A549 (cell line): ENCODE measurements around the gene RNF175. TPM values are rescaled to one million over a fixed set of nuclear protein-coding genes. Genes with fewer than 3 reads are reported as not detected.

ENCODE experiments used
- ATAC-seq, 2 experiments: fragments of 200-7000 bp in 1 of 2; fragments of >200 bp in 1 of 2; cut with Nextera tagmentation in 1 of 2; cut with Tn5 transposase in 1 of 2; 3 replicates each; pipeline versions ENCODE4 v1.8.0 to v1.9.1; 2018 to 2020; ENCODE audit warnings: mild to moderate bottlenecking in 1 of 2, moderate library complexity in 1 of 2
- CTCF ChIA-PET: fragments of 300-600 bp; sonication (Branson Sonifier 250); formaldehyde crosslinking; extraction: SDS; loops from one replicate; lab custom pipeline; 2021; ENCODE audit warnings: antibody characterized with exemption, inconsistent platforms; lab: Yijun Ruan, JAX
- POLR2A ChIA-PET: fragments of 350-600 bp; formaldehyde crosslinking; extraction: SDS; loops from one replicate; lab custom pipeline; 2021; ENCODE audit warnings: antibody characterized with exemption, inconsistent platforms; lab: Yijun Ruan, JAX
- DNase-seq, 2 experiments: peaks; one replicate each; pipeline versions ENCODE4 v3.0.0 to v3.0.0-alpha.2; 2011 to 2016; ENCODE audit warnings: low read depth in 1 of 2, low spot score in 1 of 2
- FAIRE-seq: peaks from 2 replicates; lab custom pipeline; 2011; peaks lifted over from hg19 to GRCh38; lab: Jason Lieb, UNC
- H3K27ac ChIP-seq, 2 experiments: fragments of >200 bp; sonication (Bioruptor Twin); formaldehyde crosslinking; 3 replicates each; pipeline ENCODE4 v1.5.1; 2016 to 2017
- H3K4me1 ChIP-seq: fragments of >200 bp; sonication (Bioruptor Twin); formaldehyde crosslinking; 3 replicates; pipeline ENCODE4 v1.6.1; 2016
- H3K4me2 ChIP-seq: fragments of >200 bp; sonication (Bioruptor Twin); formaldehyde crosslinking; 3 replicates; pipeline ENCODE4 v1.6.1; 2016
- H3K4me3 ChIP-seq: fragments of >200 bp; sonication (Bioruptor Twin); formaldehyde crosslinking; 3 replicates; pipeline ENCODE4 v1.5.1; 2016
- H3K9me3 ChIP-seq: fragments of >200 bp; sonication (Bioruptor Twin); formaldehyde crosslinking; 3 replicates; pipeline ENCODE4 v1.6.1; 2016
- CEBPB ChIP-seq, 2 experiments: fragments of >200 bp in 1 of 2; sonication (Bioruptor Twin) in 1 of 2; formaldehyde crosslinking in 1 of 2; IDR thresholded peaks; 2 replicates each; pipeline ENCODE4 v1.6.1; 2012 to 2016
- CHD4 ChIP-seq: fragments of 200-600 bp; sonication (generic); IDR thresholded peaks from 2 replicates; pipeline ENCODE4 v1.6.1; 2016; ENCODE audit warnings: antibody characterized with exemption, mild to moderate bottlenecking, borderline replicate concordance
- EHMT2 ChIP-seq: fragments of 200-600 bp; sonication (generic); IDR thresholded peaks from 2 replicates; pipeline ENCODE4 v1.6.1; 2016; ENCODE audit warnings: antibody characterized with exemption, low read depth, mild to moderate bottlenecking, moderate library complexity
- FOSB ChIP-seq: fragments of 250-450 bp; sonication (Bioruptor Pico); IDR thresholded peaks from 2 replicates; pipeline ENCODE4 v1.5.0; 2020; ENCODE audit warnings: mild to moderate bottlenecking, moderate library complexity
- GATA3 ChIP-seq: IDR thresholded peaks from 2 replicates; pipeline ENCODE4 v1.6.1; 2012; ENCODE audit warnings: borderline replicate concordance
- MYC ChIP-seq: IDR thresholded peaks from 2 replicates; pipeline ENCODE4 v1.6.1; 2012; ENCODE audit warnings: mild to moderate bottlenecking, inconsistent platforms, low read length, improper control_type of control experiment, borderline replicate concordance
- POLR2AphosphoS2 ChIP-seq: conservative IDR thresholded peaks from 2 replicates; pipeline ENCODE4 v1.6.1; 2012; ENCODE audit warnings: low read length, improper control_type of control experiment, inconsistent platforms
- RAD21 ChIP-seq, 2 experiments: fragments of >200 bp in 1 of 2; sonication (Bioruptor Twin) in 1 of 2; formaldehyde crosslinking in 1 of 2; IDR thresholded peaks in 1 of 2; conservative IDR thresholded peaks in 1 of 2; 2 replicates in 1 of 2; 3 replicates in 1 of 2; pipeline ENCODE4 v1.6.1; 2012 to 2018; ENCODE audit warnings: inconsistent platforms in 1 of 2
- SREBF2 ChIP-seq: fragments of 450-650 bp; IDR thresholded peaks from 2 replicates; pipeline ENCODE4 v1.6.1; 2014; ENCODE audit warnings: mild to moderate bottlenecking, moderate library complexity
- USF2 ChIP-seq: fragments of 450-650 bp; IDR thresholded peaks from 2 replicates; pipeline ENCODE4 v1.6.1; 2014; ENCODE audit warnings: antibody characterized with exemption
- ZFP36 ChIP-seq: fragments of 450-650 bp; IDR thresholded peaks from 2 replicates; pipeline ENCODE4 v1.6.1; 2014; ENCODE audit warnings: borderline replicate concordance; ENCODE audit not compliant: partially characterized antibody
- WGBS: methylation state at CpG from one replicate; pipeline ENCODE4 v1.1.6; 2017; ENCODE audit errors: missing lambda C conversion rate; 5-methylcytosine and 5-hydroxymethylcytosine counted together
- polyA plus RNA-seq, 4 experiments: library from polyadenylated mRNA; depleted of rRNA in 3 of 4; stranded (reverse); fragments of >200 nt; fragmentation: RNase III in 1 of 4; extraction: RNeasy Plus Mini Kit Qiagen cat#74134 plus additional on column Dnase treatment in 1 of 4; gene quantifications; 2 replicates in 3 of 4; 3 replicates in 1 of 4; pipeline ENCODE4 v1.2.3, GENCODE V29; 2011 to 2017
- TF ChIP-seq, protein P1 (sequence below): fragments of 250-450 bp; sonication (Bioruptor Pico); IDR thresholded peaks from 2 replicates; pipeline ENCODE4 v1.5.0; 2020; ENCODE audit warnings: low read depth, mild to moderate bottlenecking, moderate library complexity
- TF ChIP-seq, protein P2 (sequence below): fragments of 200-600 bp; sonication (generic); IDR thresholded peaks from 2 replicates; pipeline ENCODE4 v1.6.1; 2016; ENCODE audit warnings: antibody characterized with exemption, mild to moderate bottlenecking, moderate library complexity

The RNF175 gene
- polyA plus RNA-seq, 2 of the 4 experiments (the other 2 are of a cell fraction), result not detected

DNA sequence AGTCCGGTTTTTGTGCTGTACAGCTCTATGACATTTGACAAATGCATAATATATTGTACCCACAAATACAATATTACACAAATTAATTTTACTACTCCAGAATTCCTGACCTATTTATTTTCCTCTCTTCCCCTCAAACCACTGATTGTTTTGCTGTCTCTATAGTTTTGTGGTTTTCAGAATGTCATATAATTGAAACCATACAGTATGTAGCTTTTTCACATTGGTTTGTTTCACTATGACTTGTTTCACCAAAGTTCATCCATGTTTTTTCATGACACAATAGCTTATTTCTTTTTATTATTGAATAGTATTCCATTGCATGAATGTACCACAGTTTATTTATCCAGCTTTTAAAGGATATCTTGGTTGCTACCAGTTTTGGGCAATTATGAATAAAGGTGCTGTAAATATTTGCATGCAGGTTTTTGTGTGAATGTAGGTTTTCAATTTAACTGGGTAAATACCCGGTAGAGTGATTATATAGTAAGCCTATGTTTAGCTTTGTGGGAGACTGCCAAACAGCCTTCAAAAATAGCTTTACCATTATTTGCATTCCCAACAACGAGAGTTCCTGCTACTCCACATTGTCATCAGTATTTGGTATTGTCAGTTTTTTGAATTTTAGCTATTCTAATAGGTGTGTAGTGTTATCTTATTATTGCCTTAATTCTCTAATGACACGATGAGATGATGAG is 25.9 kb downstream of the RNF175 start:
- FAIRE-seq (no peak), ATAC-seq (no peak), DNase-seq (no peak)
- H3K4me1 ChIP-seq, result no peaks in the 10 kb centered on the region
- no peak overlapping the region for H3K4me2 ChIP-seq
- H3K4me3 ChIP-seq, result no peak overlapping the region
- POLR2A ChIA-PET, result no interaction called here
- WGBS, result 5% methylated on average over 4 of the region's 4 CpGs
- H3K27ac ChIP-seq, result no peak overlapping the region
- no peaks in the 10 kb centered on the region for H3K9me3 ChIP-seq
- CTCF ChIA-PET, result no interaction called here
- TF ChIP-seq POLR2AphosphoS2 (no peak), MYC (no peak), USF2 (no peak)
- TF ChIP-seq, protein P1, sequence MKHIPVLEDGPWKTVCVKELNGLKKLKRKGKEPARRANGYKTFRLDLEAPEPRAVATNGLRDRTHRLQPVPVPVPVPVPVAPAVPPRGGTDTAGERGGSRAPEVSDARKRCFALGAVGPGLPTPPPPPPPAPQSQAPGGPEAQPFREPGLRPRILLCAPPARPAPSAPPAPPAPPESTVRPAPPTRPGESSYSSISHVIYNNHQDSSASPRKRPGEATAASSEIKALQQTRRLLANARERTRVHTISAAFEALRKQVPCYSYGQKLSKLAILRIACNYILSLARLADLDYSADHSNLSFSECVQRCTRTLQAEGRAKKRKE, result no peak

- H3K4me2 ChIP-seq, result no peak overlapping the region
- CTCF ChIA-PET, result no interaction called here
- WGBS, result 4% methylated on average over 3 of the region's 3 CpGs
- ATAC-seq, result no peak
- FAIRE-seq, result no peak
- no peak overlapping the region for H3K4me3 ChIP-seq
- no peaks in the 10 kb centered on the region for H3K4me1 ChIP-seq
- H3K27ac ChIP-seq, result no peak overlapping the region
- POLR2A ChIA-PET, result no interaction called here
- no peak for TF ChIP-seq SREBF2
- no peak for TF ChIP-seq GATA3
- TF ChIP-seq, protein P1, result no peak
- no peak for TF ChIP-seq EHMT2
- TF ChIP-seq, protein P2, sequence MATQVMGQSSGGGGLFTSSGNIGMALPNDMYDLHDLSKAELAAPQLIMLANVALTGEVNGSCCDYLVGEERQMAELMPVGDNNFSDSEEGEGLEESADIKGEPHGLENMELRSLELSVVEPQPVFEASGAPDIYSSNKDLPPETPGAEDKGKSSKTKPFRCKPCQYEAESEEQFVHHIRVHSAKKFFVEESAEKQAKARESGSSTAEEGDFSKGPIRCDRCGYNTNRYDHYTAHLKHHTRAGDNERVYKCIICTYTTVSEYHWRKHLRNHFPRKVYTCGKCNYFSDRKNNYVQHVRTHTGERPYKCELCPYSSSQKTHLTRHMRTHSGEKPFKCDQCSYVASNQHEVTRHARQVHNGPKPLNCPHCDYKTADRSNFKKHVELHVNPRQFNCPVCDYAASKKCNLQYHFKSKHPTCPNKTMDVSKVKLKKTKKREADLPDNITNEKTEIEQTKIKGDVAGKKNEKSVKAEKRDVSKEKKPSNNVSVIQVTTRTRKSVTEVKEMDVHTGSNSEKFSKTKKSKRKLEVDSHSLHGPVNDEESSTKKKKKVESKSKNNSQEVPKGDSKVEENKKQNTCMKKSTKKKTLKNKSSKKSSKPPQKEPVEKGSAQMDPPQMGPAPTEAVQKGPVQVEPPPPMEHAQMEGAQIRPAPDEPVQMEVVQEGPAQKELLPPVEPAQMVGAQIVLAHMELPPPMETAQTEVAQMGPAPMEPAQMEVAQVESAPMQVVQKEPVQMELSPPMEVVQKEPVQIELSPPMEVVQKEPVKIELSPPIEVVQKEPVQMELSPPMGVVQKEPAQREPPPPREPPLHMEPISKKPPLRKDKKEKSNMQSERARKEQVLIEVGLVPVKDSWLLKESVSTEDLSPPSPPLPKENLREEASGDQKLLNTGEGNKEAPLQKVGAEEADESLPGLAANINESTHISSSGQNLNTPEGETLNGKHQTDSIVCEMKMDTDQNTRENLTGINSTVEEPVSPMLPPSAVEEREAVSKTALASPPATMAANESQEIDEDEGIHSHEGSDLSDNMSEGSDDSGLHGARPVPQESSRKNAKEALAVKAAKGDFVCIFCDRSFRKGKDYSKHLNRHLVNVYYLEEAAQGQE, result no peak
- TF ChIP-seq ZFP36, result no peak
- TF ChIP-seq FOSB (CRISPR knock-in tag), result no peak
- DNase-seq, result no peak
- H3K9me3 ChIP-seq, result no peaks in the 10 kb centered on the region
Observed at GRCh38 chr4:153731239-153731638, 28.6 kb downstream of the RNF175 start.

DNA sequence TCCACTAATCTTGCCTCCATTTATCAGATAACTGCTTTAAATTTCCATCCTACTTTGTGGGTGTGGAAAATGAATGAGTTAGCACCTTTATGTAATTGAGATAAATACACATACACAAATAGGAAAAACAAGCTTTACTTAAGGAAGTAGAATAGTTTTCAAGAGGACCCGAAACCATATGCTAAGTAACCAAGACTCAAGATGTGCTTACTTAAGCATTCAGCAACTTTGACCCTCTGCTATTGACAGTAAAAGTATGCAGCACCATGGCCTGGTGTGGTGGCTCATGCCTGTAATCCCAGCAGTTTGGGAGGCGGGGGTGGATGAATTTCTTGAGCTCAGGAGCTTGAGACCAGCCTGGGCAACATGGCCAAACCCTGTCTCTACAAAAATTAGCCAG is 29.9 kb downstream of the RNF175 start:
- ATAC-seq (no peak), FAIRE-seq (no peak), DNase-seq (no peak)
- Histone ChIP-seq H3K27ac (no peak overlapping the region), H3K9me3 (no peaks in the 10 kb centered on the region), H3K4me1 (no peaks in the 10 kb centered on the region), H3K4me2 (no peak overlapping the region), H3K4me3 (no peak overlapping the region)
- WGBS, result 30% methylated on average over 2 of the region's 2 CpGs
- CTCF ChIA-PET, result interaction anchor here (1.3 kb wide), 1 partner anchor 15 kb away, joined by 3 read pairs; no protein-coding TSS in a partner anchor
- POLR2A ChIA-PET, result no interaction called here
- no peak for TF ChIP-seq CEBPB (IDR thresholded peaks at IDR 0.05)
- TF ChIP-seq RAD21 (conservative IDR thresholded peaks at IDR 0.05 in 1 of 2, IDR thresholded peaks at IDR 0.05 in 1 of 2), result no peak
- no peak for TF ChIP-seq CHD4
